Fibroblast of lung (primary cell): ENCODE data around the gene DSCAML1. TPM values are rescaled to one million over a fixed set of nuclear protein-coding genes. Genes with fewer than 3 reads are reported as not detected.

ENCODE experiments used
- DNase-seq, 2 donors: peaks; one replicate each; pipeline versions ENCODE4 v3.0.0 to v3.0.0-alpha.2; 2010; ENCODE audit warnings: low read depth in 2 of 2
- H2AFZ ChIP-seq: 2 replicates; pipeline ENCODE4 v1.5.1; 2012; ENCODE audit warnings: low read length, control low read depth, inconsistent platforms
- H3K27ac ChIP-seq: 2 replicates; pipeline ENCODE4 v1.5.1; 2011; ENCODE audit warnings: low read length, control low read depth; ENCODE audit not compliant: insufficient read depth
- H3K27me3 ChIP-seq: 2 replicates; pipeline ENCODE4 v1.5.1; 2011; ENCODE audit warnings: mild to moderate bottlenecking, low read length; ENCODE audit not compliant: control insufficient read depth, insufficient read depth
- H3K36me3 ChIP-seq: 2 replicates; pipeline ENCODE4 v1.5.1; 2011; ENCODE audit warnings: low read length; ENCODE audit not compliant: control insufficient read depth, insufficient read depth
- H3K4me1 ChIP-seq: 2 replicates; pipeline ENCODE4 v1.5.1; 2011; ENCODE audit warnings: low read length; ENCODE audit not compliant: control insufficient read depth, insufficient read depth; ENCODE audit errors: extremely low read depth
- H3K4me2 ChIP-seq: 2 replicates; pipeline ENCODE4 v1.5.1; 2011; ENCODE audit warnings: low read length, control low read depth; ENCODE audit not compliant: insufficient read depth; ENCODE audit errors: extremely low read depth
- H3K4me3 ChIP-seq, 4 experiments: fragments of 200-600 bp in 1 of 4; sonication (generic) in 1 of 4; replicated peaks in 1 of 4; 2 replicates each; pipeline ENCODE4 v1.5.1; 2011 to 2016; ENCODE audit warnings: low read length in 4 of 4, low read depth in 3 of 4, mild to moderate bottlenecking in 3 of 4, control low read depth in 2 of 4, inconsistent platforms in 1 of 4, mixed read lengths in 1 of 4; ENCODE audit not compliant: insufficient read depth in 1 of 4; ENCODE audit errors: control extremely low read depth in 1 of 4
- H3K79me2 ChIP-seq: 2 replicates; pipeline ENCODE4 v1.5.1; 2012; ENCODE audit warnings: mild to moderate bottlenecking, low read length, inconsistent platforms; ENCODE audit not compliant: control insufficient read depth, insufficient read depth
- H3K9ac ChIP-seq: 2 replicates; pipeline ENCODE4 v1.5.1; 2011; ENCODE audit warnings: mild to moderate bottlenecking, low read length, control low read depth; ENCODE audit not compliant: insufficient read depth
- H3K9me3 ChIP-seq: 2 replicates; pipeline ENCODE4 v1.5.1; 2012; ENCODE audit warnings: low read depth, low read length; ENCODE audit not compliant: control insufficient read depth, insufficient read depth
- H4K20me1 ChIP-seq: 2 replicates; pipeline ENCODE4 v1.5.1; 2011; ENCODE audit warnings: low read length; ENCODE audit not compliant: control insufficient read depth, insufficient read depth; ENCODE audit errors: extremely low read depth
- CTCF ChIP-seq, 2 donors: IDR thresholded peaks in 1 of 2; conservative IDR thresholded peaks in 1 of 2; 1 replicate in 1 of 2; 2 replicates in 1 of 2; pipeline ENCODE4 v1.5.1; 2011 to 2012; ENCODE audit warnings: low read length in 2 of 2, control low read depth in 1 of 2, inconsistent platforms in 1 of 2, low read depth in 1 of 2, mild to moderate bottlenecking in 1 of 2
- EZH2 ChIP-seq: IDR thresholded peaks from 2 replicates; pipeline ENCODE4 v1.5.1; 2012; ENCODE audit warnings: low read length, control low read depth, mild to moderate bottlenecking; ENCODE audit errors: missing control alignments
- polyA plus RNA-seq, 2 donors: library from polyadenylated mRNA; depleted of rRNA in 1 of 2; stranded (reverse) in 1 of 2; unstranded in 1 of 2; fragments of >200 nt; gene quantifications; 2 replicates each; pipeline ENCODE4 v1.2.1, GENCODE V29; 2011 to 2012; ENCODE audit warnings: missing spikeins in 1 of 2
- total RNA-seq: library from RNA; depleted of rRNA; stranded (reverse); fragments of >200 nt; gene quantifications from 2 replicates; pipeline ENCODE4 v1.2.1, GENCODE V29; 2014

Gene DSCAML1
- total and polyA plus RNA-seq, 2 donors (not counting 1 experiment from before 2014, with no cell fraction given) = not detected

- no peak overlapping the region for H3K27ac ChIP-seq
- no peak overlapping the region for H2AFZ ChIP-seq
- H3K9me3 ChIP-seq = no peaks in the 10 kb centered on the region
- H3K4me2 ChIP-seq = no peak overlapping the region
- H3K79me2 ChIP-seq = no peaks in the 10 kb centered on the region
- H4K20me1 ChIP-seq = no peaks in the 10 kb centered on the region
- no peaks in the 10 kb centered on the region for H3K36me3 ChIP-seq
- TF ChIP-seq CTCF (conservative IDR thresholded peaks at IDR 0.05 in 1 of 2, IDR thresholded peaks at IDR 0.05 in 1 of 2; ENCODE audit: low read depth in 1 of 2, low read length in 2 of 2) (no peak), EZH2 (no peak)
- DNase-seq = no peak
- H3K9ac ChIP-seq = no peak overlapping the region
- no peak overlapping the region for H3K4me3 ChIP-seq
- H3K4me1 ChIP-seq = no peaks in the 10 kb centered on the region
- peaks cover 2% of the 10 kb centered on the region for H3K27me3 ChIP-seq
These were observed 373.9 kb downstream of the DSCAML1 start for GRCh38 chr11:117423046-117423575.

GRCh38 chr11:117421476-117421875, 375.5 kb downstream of the DSCAML1 start:
- Histone ChIP-seq H3K4me2 (no peak overlapping the region), H3K27ac (no peak overlapping the region), H3K4me1 (no peaks in the 10 kb centered on the region), H2AFZ (no peak overlapping the region), H3K79me2 (no peaks in the 10 kb centered on the region), H3K4me3 (no peak overlapping the region), H3K36me3 (no peaks in the 10 kb centered on the region), H3K9me3 (no peaks in the 10 kb centered on the region), H4K20me1 (no peaks in the 10 kb centered on the region), H3K27me3 (peaks cover 2% of the 10 kb centered on the region), H3K9ac (no peak overlapping the region)
- DNase-seq = no peak
- TF ChIP-seq CTCF (conservative IDR thresholded peaks at IDR 0.05 in 1 of 2, IDR thresholded peaks at IDR 0.05 in 1 of 2; ENCODE audit: low read depth in 1 of 2, low read length in 2 of 2) = no peak
- no peak for TF ChIP-seq EZH2

- H3K4me3 ChIP-seq = no peak overlapping the region
- no peaks in the 10 kb centered on the region for H3K9me3 ChIP-seq
- peak in 1 of 2 donors; percentile 6 for DNase-seq
- no peaks in the 10 kb centered on the region for H3K4me1 ChIP-seq
- TF ChIP-seq EZH2 (no peak), CTCF (conservative IDR thresholded peaks at IDR 0.05 in 1 of 2, IDR thresholded peaks at IDR 0.05 in 1 of 2; ENCODE audit: low read depth in 1 of 2, low read length in 2 of 2) (no peak)
- H2AFZ ChIP-seq = no peak overlapping the region
- peaks cover 2% of the 10 kb centered on the region for H3K27me3 ChIP-seq
- no peak overlapping the region for H3K27ac ChIP-seq
- no peaks in the 10 kb centered on the region for H3K36me3 ChIP-seq
- H4K20me1 ChIP-seq = no peaks in the 10 kb centered on the region
- H3K4me2 ChIP-seq = no peak overlapping the region
- H3K9ac ChIP-seq = no peak overlapping the region
- no peaks in the 10 kb centered on the region for H3K79me2 ChIP-seq
These were observed 376.0 kb downstream of the DSCAML1 start for GRCh38 chr11:117421041-117421440.
